GM23248 (cell line): ENCODE measurements around the gene PRSS8. TPM values are rescaled to one million over a fixed set of nuclear protein-coding genes. Genes with fewer than 3 reads are reported as not detected.

ENCODE experiments used
- DNase-seq: peaks from one replicate; pipeline ENCODE4 v3.0.0-alpha.2; 2015
- H2AFZ ChIP-seq: fragments of 200-600 bp; sonication (generic); 2 replicates; pipeline ENCODE4 v1.6.1; 2016; ENCODE audit warnings: antibody characterized with exemption
- H3F3A ChIP-seq: fragments of 200-600 bp; sonication (generic); 2 replicates; pipeline ENCODE4 v1.6.1; 2016; ENCODE audit warnings: mild to moderate bottlenecking, antibody characterized with exemption, mixed run types; ENCODE audit not compliant: insufficient read depth
- H3K27ac ChIP-seq: fragments of 200-600 bp; sonication (generic); 2 replicates; pipeline ENCODE4 v1.5.1; 2016; ENCODE audit warnings: mild to moderate bottlenecking
- H3K27me3 ChIP-seq: fragments of 200-600 bp; sonication (generic); replicated peaks from 2 replicates; pipeline ENCODE4 v1.6.1; 2016; ENCODE audit warnings: mild to moderate bottlenecking; ENCODE audit not compliant: insufficient read depth
- H3K36me3 ChIP-seq: fragments of 200-600 bp; sonication (generic); 2 replicates; pipeline ENCODE4 v1.6.1; 2016; ENCODE audit warnings: low read depth, mild to moderate bottlenecking
- H3K4me1 ChIP-seq: fragments of 200-600 bp; sonication (generic); 2 replicates; pipeline ENCODE4 v1.6.1; 2016; ENCODE audit warnings: mild to moderate bottlenecking; ENCODE audit not compliant: insufficient read depth
- H3K4me2 ChIP-seq: fragments of 200-600 bp; sonication (generic); one replicate; pipeline ENCODE4 v1.6.1; 2016; ENCODE audit warnings: mild to moderate bottlenecking; ENCODE audit not compliant: unreplicated experiment
- H3K4me3 ChIP-seq: fragments of 200-600 bp; sonication (generic); 2 replicates; pipeline ENCODE4 v1.5.1; 2016; ENCODE audit warnings: mild to moderate bottlenecking
- H3K79me2 ChIP-seq: fragments of 200-600 bp; sonication (generic); 2 replicates; pipeline ENCODE4 v1.6.1; 2016; ENCODE audit warnings: mild to moderate bottlenecking; ENCODE audit not compliant: insufficient read depth
- H3K9ac ChIP-seq: fragments of 200-600 bp; sonication (generic); 2 replicates; pipeline ENCODE4 v1.6.1; 2016; ENCODE audit warnings: mild to moderate bottlenecking
- H3K9me2 ChIP-seq: fragments of 200-600 bp; sonication (generic); 2 replicates; pipeline ENCODE4 v1.6.1; 2016; ENCODE audit warnings: mixed run types, mild to moderate bottlenecking, moderate library complexity; ENCODE audit not compliant: insufficient read depth
- H3K9me3 ChIP-seq: fragments of 200-600 bp; sonication (generic); one replicate; pipeline ENCODE4 v1.6.1; 2017; ENCODE audit warnings: low read depth
- H4K20me1 ChIP-seq: fragments of 200-600 bp; sonication (generic); 2 replicates; pipeline ENCODE4 v1.6.0; 2016; ENCODE audit not compliant: insufficient read depth
- EZH2 ChIP-seq: fragments of 200-600 bp; sonication (generic); IDR thresholded peaks from 2 replicates; pipeline ENCODE4 v1.6.1; 2018; ENCODE audit warnings: antibody characterized with exemption, mild to moderate bottlenecking; ENCODE audit not compliant: insufficient read depth, poor library complexity, severe bottlenecking
- EZH2phosphoT487 ChIP-seq: fragments of 200-600 bp; sonication (generic); IDR thresholded peaks from 2 replicates; pipeline ENCODE4 v1.6.1; 2018; ENCODE audit warnings: antibody characterized with exemption, moderate library complexity, mild to moderate bottlenecking, low read depth; ENCODE audit not compliant: insufficient read depth
- WGBS, 2 experiments: methylation state at CpG; one replicate each; pipeline ENCODE4 v1.1.6; 2015 to 2017; ENCODE audit warnings: low lambda C conversion rate in 2 of 2, low coverage in 1 of 2; ENCODE audit errors: missing lambda C conversion rate in 2 of 2; 5-methylcytosine and 5-hydroxymethylcytosine counted together
- in situ Hi-C: fragments of 300-500 bp; cut with MboI; formaldehyde crosslinking; loops from 2 replicates; pipeline ENCODE4 v1.15.0; 2020
- polyA plus RNA-seq: library from polyadenylated mRNA; unstranded; fragments of >200 nt; fragmentation: Nextera tagmentation; extraction: Ambion mirVana; gene quantifications from 2 replicates; pipeline ENCODE4 v1.2.1, GENCODE V29; 2016
- small RNA-seq: library from RNA; depleted of rRNA; stranded (forward); fragments of <200 nt; gene quantifications from one replicate; pipeline ENCODE3, GENCODE V24; 2014; ENCODE audit warnings: low read depth, low replicate concordance
- total RNA-seq: library from RNA; depleted of rRNA; stranded (reverse); fragments of >200 nt; shearing (Covaris generic); gene quantifications from 2 replicates; pipeline ENCODE4 v1.2.3, GENCODE V29; 2014; rRNA removed

Gene PRSS8
- total and polyA plus RNA-seq, 2 experiments from 2014 or later: not detected

- H3K9ac ChIP-seq: no peak overlapping the region
- H3K9me2 ChIP-seq: no peaks in the 10 kb centered on the region
- no peak for DNase-seq
- peaks cover 54% of the 10 kb centered on the region for H3K79me2 ChIP-seq
- no peak overlapping the region for H3K27ac ChIP-seq
- no peaks in the 10 kb centered on the region for H4K20me1 ChIP-seq
- WGBS, 2 experiments: 78 to 79% methylated on average over 10 to 14 of the region's 14 CpGs
- no peaks in the 10 kb centered on the region for H3K27me3 ChIP-seq
- no peaks in the 10 kb centered on the region for H3K4me1 ChIP-seq
- no peaks in the 10 kb centered on the region for H3K9me3 ChIP-seq
- H3F3A ChIP-seq: no peaks in the 10 kb centered on the region
- no peak overlapping the region for H3K4me2 ChIP-seq
- in situ Hi-C loops: no loop called here
- H3K36me3 ChIP-seq: no peaks in the 10 kb centered on the region; the same call in 1 of the 2 replicates
- no peak overlapping the region for H2AFZ ChIP-seq
- H3K4me3 ChIP-seq: no peak overlapping the region
- TF ChIP-seq EZH2phosphoT487: no peak
- no peak for TF ChIP-seq EZH2
Observed at GRCh38 chr16:31082368-31083045, 53.0 kb downstream of the PRSS8 start.

Small RNA genes within 50 kb of the gene (small RNA-seq; reads per million reads assigned to genes)
- gene AC009088.4 (not detected), gene NDUFA3P6 (not detected)

Other genes starting within 250 kb of the PRSS8 start
- gene BCL7C, start 241.7 kb downstream of the PRSS8 start, total RNA-seq: 42.5 and 77.1 TPM in 2 replicates
- 62.5 and 68.1 TPM in 2 replicates for gene BCL7C, start 241.7 kb downstream of the PRSS8 start, polyA plus RNA-seq
- gene CTF1, start 239.1 kb downstream of the PRSS8 start, total RNA-seq: 4.4 and 4.8 TPM in 2 replicates
- gene CTF1, start 239.1 kb downstream of the PRSS8 start, polyA plus RNA-seq: 2.0 and 2.1 TPM in 2 replicates
- 18.2 and 23.0 TPM in 2 replicates for gene FBXL19, start 212.2 kb downstream of the PRSS8 start, total RNA-seq
- gene FBXL19, start 212.2 kb downstream of the PRSS8 start, polyA plus RNA-seq: 0.39 and 0.64 TPM in 2 replicates
- 36.1 and 39.7 TPM in 2 replicates for gene ORAI3, start 186.7 kb downstream of the PRSS8 start, total RNA-seq
- 30.9 and 31.6 TPM in 2 replicates for gene ORAI3, start 186.7 kb downstream of the PRSS8 start, polyA plus RNA-seq
- gene SETD1A, start 178.0 kb downstream of the PRSS8 start, total RNA-seq: 2.0 and 2.3 TPM in 2 replicates
- gene SETD1A, start 178.0 kb downstream of the PRSS8 start, polyA plus RNA-seq: 4.0 and 5.9 TPM in 2 replicates
- 69.7 and 73.2 TPM in 2 replicates for gene HSD3B7, start 150.5 kb downstream of the PRSS8 start, total RNA-seq
- 40.2 and 40.9 TPM in 2 replicates for gene HSD3B7, start 150.5 kb downstream of the PRSS8 start, polyA plus RNA-seq
- 2.0 and 2.3 TPM in 2 replicates for gene STX1B, start 125.1 kb downstream of the PRSS8 start, total RNA-seq
- gene STX1B, start 125.1 kb downstream of the PRSS8 start, polyA plus RNA-seq: 0.23 and 0.46 TPM in 2 replicates
- gene STX4, start 102.2 kb downstream of the PRSS8 start, total RNA-seq: 24.9 and 25.8 TPM in 2 replicates
- 49.3 and 52.1 TPM in 2 replicates for gene STX4, start 102.2 kb downstream of the PRSS8 start, polyA plus RNA-seq
- 20.6 and 21.8 TPM in 2 replicates for gene ZNF668, start 61.5 kb downstream of the PRSS8 start, total RNA-seq
- 19.5 and 20.8 TPM in 2 replicates for gene ZNF668, start 61.5 kb downstream of the PRSS8 start, polyA plus RNA-seq
- gene ZNF646, start 61.3 kb downstream of the PRSS8 start, total RNA-seq: 10.6 and 12.8 TPM in 2 replicates
- 3.5 and 4.0 TPM in 2 replicates for gene ZNF646, start 61.3 kb downstream of the PRSS8 start, polyA plus RNA-seq
- 7.0 and 10.5 TPM in 2 replicates for gene PRSS53, start 46.8 kb downstream of the PRSS8 start, total RNA-seq
- 0.84 and 0.95 TPM in 2 replicates for gene PRSS53, start 46.8 kb downstream of the PRSS8 start, polyA plus RNA-seq
- gene VKORC1, start 40.9 kb downstream of the PRSS8 start, total RNA-seq: 444 and 480 TPM in 2 replicates
- 535 and 542 TPM in 2 replicates for gene VKORC1, start 40.9 kb downstream of the PRSS8 start, polyA plus RNA-seq
- gene BCKDK, start 27.3 kb downstream of the PRSS8 start, total RNA-seq: 42.1 and 71.4 TPM in 2 replicates
- gene BCKDK, start 27.3 kb downstream of the PRSS8 start, polyA plus RNA-seq: 108 and 114 TPM in 2 replicates
- 27.8 and 50.9 TPM in 2 replicates for gene KAT8, start 18.1 kb downstream of the PRSS8 start, total RNA-seq
- gene KAT8, start 18.1 kb downstream of the PRSS8 start, polyA plus RNA-seq: 18.4 and 19.3 TPM in 2 replicates
- gene PRSS36, start 14.3 kb upstream of the PRSS8 start, total RNA-seq: 0.13 TPM in 1 of 2 replicates, not detected in the other
- 0.19 and 2.2 TPM in 2 replicates for gene PRSS36, start 14.3 kb upstream of the PRSS8 start, polyA plus RNA-seq
- gene FUS, start 44.4 kb upstream of the PRSS8 start, total RNA-seq: 22.5 and 28.3 TPM in 2 replicates
- gene FUS, start 44.4 kb upstream of the PRSS8 start, polyA plus RNA-seq: 154 and 166 TPM in 2 replicates
- gene PYCARD, start 67.0 kb upstream of the PRSS8 start, total RNA-seq: 20.1 and 28.1 TPM in 2 replicates
- gene PYCARD, start 67.0 kb upstream of the PRSS8 start, polyA plus RNA-seq: 23.1 and 24.3 TPM in 2 replicates
- not detected in 2 replicates for gene TRIM72, start 78.4 kb upstream of the PRSS8 start, total RNA-seq
- gene TRIM72, start 78.4 kb upstream of the PRSS8 start, polyA plus RNA-seq: not detected in 2 replicates
- not detected in 2 replicates for gene PYDC1, start 81.4 kb upstream of the PRSS8 start, total RNA-seq
- not detected in 2 replicates for gene PYDC1, start 81.4 kb upstream of the PRSS8 start, polyA plus RNA-seq
- not detected in 2 replicates for gene ITGAM, start 124.2 kb upstream of the PRSS8 start, total RNA-seq
- not detected in 2 replicates for gene ITGAM, start 124.2 kb upstream of the PRSS8 start, polyA plus RNA-seq
- gene ITGAX, start 219.4 kb upstream of the PRSS8 start, total RNA-seq: not detected in 2 replicates
- gene ITGAX, start 219.4 kb upstream of the PRSS8 start, polyA plus RNA-seq: not detected in 2 replicates